Measurements from ENCODE around the gene FA2H.
"Not testable (repeated sequence)": the region's sequence is repeated elsewhere in the genome, so short reads cannot be mapped to it uniquely, and the experiment has no call there.

FA2H gene, protein sequence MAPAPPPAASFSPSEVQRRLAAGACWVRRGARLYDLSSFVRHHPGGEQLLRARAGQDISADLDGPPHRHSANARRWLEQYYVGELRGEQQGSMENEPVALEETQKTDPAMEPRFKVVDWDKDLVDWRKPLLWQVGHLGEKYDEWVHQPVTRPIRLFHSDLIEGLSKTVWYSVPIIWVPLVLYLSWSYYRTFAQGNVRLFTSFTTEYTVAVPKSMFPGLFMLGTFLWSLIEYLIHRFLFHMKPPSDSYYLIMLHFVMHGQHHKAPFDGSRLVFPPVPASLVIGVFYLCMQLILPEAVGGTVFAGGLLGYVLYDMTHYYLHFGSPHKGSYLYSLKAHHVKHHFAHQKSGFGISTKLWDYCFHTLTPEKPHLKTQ

DNA sequence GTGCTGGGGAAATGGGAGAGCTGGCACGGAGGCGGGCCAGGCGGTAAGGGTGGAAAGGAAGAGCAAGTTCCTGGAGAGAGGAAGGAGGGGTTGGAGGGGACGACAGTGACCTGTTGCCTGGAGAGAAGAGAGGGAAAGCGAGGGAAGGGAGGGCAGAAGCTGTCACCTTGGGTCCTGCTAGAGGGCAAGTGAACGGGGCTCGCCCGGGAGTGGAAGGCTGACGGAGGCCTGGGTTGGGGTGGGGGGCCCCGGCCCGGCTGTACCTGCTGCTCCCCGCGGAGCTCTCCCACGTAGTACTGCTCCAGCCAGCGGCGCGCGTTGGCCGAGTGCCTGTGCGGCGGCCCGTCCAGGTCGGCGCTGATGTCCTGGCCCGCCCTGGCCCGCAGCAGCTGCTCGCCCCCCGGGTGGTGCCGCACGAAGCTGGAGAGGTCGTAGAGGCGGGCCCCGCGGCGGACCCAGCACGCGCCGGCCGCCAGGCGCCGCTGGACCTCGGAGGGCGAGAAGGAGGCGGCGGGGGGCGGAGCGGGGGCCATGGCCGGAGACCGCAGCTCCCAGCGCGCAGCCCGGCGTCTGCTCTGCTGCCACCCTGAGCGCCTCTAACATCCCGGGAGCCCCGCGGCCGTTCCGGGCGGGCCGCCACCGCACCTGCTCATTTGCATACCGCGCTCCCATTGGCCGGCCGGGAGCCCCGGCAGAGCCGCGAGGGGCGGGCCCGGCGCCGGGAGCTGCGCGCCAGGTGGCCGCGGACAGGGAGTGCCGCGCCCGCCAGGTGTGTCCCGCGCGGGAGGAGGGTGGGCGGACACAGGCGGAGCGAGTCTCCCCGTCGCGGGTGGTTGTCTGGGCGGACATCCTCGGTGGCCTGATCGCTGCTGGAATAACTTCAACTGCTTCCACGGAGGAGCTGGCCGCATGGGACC is at the start of gene FA2H:
Gene FA2H, minus strand, starts transcription at position 598 of the 917 bp plus-strand sequence. Its CDS starts 65 bp downstream, at position 533.
- peak; percentile 89 for DNase-seq (ENCODE audit: low spot score)

DNA sequence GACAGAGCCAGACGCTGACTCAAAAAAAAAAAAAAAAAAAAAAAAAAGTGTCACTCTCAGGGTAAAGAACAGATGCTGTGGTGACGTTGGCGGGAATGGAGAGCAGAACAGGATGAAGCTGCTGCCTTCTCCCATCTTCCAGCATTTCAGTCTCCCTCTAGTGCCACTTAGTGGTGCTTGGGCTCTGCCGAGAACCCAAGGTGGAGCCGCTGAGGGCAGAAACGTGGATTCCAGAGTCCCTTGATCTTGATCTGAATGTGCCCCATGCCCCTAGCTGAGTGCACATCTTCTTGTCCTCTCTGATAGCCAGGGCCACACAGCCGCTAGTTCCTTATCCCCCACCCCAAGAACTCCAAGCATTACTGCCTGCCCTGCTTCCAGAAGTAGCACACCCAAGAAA is 43.2 kb upstream of the FA2H start:
- DNase-seq (ENCODE audit: low spot score): no peak

- peak; percentile 84 for DNase-seq (ENCODE audit: low spot score)
These were observed 38.6 kb upstream of the FA2H start for GRCh38 chr16:74813109-74813641.

DNA sequence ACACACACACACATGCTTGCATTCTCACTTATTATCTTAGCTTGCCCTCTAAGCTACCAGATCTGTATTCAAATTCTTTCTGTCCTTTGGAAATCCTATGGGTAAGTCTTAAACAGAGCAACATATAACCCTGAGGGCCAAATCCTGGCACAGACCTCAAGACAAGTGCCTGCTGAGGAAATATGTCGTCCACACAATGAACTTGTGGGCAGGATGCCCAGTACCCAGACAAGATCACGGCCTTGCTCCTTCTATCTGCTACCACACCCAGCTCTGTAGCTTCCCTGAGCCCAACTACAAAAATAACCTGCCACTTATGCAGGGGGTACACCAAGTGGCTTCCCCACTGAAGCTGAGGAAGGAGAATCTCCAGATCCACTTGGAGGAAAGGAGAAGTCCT is 37.3 kb upstream of the FA2H start:
- no peak for DNase-seq (ENCODE audit: low spot score)

GRCh38 chr16:74811216-74811615 is 36.6 kb upstream of the FA2H start:
- DNase-seq (ENCODE audit: low spot score): not testable (repeated sequence)

DNA sequence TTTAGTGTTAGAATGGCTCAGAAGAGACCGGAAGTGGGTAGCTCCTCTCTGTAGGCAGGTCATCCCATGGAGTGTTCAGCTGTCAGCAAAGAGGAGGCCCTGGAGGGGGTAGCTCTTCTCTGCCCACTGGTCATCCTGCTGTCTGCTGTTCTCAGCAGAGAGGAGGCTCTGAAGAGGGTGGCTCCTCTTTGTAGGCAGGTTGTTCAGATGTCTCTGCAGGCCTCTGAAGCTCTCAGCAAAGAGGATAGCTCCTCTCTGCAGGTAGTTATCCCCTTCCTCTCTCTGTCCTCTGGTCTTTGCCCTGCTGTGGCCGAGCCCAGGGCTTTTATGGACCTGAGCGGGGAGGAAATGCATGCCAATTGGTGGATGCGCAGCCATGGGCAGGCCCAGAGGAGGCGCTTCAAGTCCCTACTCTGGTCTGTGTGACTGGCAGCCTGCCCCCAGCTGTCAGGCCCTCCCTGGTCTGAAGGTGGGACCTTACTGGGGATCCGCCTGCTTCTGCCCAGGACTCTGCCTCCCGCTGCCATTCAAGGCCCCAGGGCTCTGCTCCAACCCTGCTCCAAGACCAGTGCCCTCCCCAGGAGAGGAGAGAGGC is 32.5 kb upstream of the FA2H start:
- DNase-seq (ENCODE audit: low spot score): no peak

- DNase-seq (ENCODE audit: low spot score): no peak
These were observed 25.7 kb upstream of the FA2H start for GRCh38 chr16:74800216-74800871.

DNA sequence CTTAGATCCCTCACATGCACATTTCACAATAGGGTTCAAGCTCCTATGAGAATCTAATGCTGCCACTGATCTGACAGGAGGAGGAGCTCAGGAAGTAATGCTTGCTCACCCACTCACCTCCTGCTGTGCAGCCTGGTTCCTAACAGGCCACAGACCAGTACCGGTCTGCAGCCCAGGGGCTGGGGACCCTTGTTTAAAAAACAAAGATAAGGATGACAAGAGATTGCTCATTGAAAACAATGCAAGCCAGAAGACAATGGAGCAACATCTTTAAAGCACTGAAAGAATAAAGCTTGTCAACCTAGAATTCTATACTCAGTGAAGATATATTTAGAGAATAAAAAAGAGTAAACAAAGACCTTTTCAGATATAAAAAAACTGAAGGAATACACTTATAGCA is 22.8 kb upstream of the FA2H start:
- no peak for DNase-seq (ENCODE audit: low spot score)

DNA sequence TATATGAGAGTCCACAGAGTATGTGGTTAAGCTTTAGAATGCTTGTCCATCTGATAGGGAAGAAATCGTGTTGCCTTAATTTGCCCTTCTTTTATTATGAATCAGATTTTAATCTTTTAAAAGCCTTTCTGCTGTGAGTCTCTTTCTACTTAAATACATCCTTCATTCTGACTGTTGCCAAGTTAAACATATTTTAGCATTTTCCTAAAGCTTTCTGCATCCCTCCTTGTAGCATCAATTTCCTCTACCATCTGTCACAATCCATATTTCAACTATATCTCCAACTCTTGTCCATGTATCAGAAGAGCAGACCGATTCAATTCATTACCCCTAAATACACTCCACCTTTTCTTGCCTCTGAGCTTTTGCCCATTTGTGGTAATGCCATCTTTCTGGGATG is 20.5 kb upstream of the FA2H start:
- no peak for DNase-seq (ENCODE audit: low spot score)

GRCh38 chr16:74794668-74795067 is 20.0 kb upstream of the FA2H start:
- no peak for DNase-seq (ENCODE audit: low spot score)

GRCh38 chr16:74793571-74793970 is 19.0 kb upstream of the FA2H start:
- DNase-seq (ENCODE audit: low spot score): no peak

DNA sequence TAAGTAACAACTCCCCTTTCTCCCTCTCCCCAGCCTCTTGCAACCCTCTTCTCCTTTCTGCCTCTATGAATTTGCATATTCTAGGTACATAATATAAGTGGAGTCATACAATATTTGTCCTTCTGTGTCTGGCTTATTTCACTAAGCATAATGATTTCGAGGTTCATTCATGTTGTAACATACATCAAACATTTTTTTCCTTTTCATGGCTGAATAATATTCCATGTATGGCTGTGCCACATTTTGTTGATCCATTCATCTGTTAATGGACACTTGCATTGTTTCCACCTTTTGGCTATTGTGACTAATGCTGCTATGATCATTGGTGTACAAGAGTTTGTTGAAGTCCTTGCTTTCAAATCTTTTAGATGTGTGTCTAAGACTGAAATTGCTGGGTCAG is 17.6 kb upstream of the FA2H start:
- no peak for DNase-seq (ENCODE audit: low spot score)

DNA sequence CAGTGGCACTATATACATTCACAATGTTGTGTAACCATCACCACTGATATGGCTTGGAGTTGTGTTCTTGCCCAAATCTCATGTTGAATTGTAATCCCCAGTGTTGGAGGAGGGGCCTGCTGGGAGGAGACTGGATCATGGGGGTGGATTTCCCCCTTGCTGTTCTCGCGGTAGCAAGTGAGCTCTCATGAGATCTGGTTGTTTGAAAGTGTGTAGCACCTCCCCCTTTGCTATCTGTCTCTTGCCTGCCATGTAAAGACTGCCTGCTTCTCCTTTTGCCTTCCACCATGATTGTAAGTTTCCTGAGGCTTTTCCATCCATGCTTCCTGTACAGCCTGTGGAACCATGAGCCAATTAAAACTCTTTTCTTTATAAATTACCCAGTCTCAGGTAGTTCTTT is 17.1 kb upstream of the FA2H start:
- not testable (repeated sequence) for DNase-seq (ENCODE audit: low spot score)

DNA sequence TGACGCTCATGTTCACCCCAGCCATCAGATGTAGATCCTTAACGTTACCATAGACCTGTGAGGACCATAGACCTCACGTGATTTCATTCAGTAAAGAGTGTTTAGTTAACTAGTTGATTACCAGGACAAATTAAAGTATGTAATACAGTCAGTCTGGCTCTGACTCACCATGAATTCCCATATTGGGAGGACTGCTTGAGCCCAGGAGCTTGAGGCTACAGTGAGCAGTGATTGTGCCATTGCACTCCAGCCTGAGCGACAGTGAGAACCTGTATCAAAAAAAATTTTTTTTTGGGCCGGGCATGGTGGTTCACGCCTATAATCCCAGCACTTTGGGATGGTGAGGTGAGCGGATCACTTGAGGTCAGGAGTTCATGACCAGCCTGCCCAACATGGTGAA is 13.5 kb upstream of the FA2H start:
- no peak for DNase-seq (ENCODE audit: low spot score)

DNA sequence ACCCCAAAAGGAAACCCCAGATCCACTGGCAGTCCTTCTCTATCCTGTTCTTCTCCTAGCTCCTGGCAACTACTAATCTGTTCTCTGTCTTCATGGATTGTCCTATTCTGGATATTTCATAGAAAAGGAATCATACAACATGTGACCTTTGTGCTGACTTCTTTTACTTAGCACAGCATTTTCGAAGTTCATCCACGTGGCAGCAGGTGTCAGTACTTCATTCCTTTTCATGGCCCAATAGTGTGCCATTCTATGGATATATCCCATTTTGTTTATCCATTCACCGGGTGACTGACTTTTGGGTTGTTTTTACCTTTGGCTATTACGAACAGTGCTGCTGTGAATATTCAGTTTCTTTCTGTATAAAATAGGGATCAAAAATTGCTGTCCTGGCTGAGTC is 10.4 kb upstream of the FA2H start:
- no peak for DNase-seq (ENCODE audit: low spot score)

GRCh38 chr16:74778646-74779045 is 4.0 kb upstream of the FA2H start:
- DNase-seq (ENCODE audit: low spot score): no peak

DNA sequence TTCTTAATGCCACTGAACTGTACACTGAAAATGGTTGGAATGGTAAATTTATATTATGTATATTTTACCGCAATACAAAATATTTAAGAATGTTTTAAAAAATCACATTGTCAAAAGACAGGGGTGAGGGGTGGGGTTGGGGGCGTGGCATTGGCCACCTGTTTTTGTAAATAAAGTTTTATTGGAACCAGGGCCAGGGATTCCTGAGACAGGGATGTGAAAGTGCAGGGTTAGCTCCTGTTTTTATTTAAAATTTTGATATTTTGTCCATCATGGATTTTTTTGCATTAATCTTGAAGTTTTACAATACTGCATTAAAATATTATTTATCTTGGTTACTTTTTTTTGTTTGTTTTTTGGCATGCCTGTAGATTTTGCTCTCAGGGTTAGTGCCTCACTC is 2.3 kb upstream of the FA2H start:
- no peak for DNase-seq (ENCODE audit: low spot score)

DNA sequence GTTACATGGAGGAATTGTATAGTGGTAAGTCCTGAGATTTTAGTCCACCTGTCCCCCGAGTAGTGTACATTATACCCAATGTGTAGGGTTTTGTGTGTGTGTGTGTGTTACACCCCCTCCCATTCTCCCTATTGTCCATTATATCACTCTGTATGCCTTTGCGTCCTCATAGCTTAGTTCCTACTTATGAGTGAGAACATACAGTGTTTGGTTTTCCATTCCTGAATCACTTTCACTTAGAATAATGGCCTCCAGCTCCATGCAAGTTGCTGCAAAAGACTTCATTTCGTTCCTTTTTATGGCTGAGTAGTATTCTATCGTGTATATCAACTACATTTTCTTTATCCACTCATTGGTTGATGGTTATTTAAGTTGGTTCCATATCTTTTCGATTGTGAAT is 635 bp upstream of the FA2H start:
- DNase-seq (ENCODE audit: low spot score): no peak

DNA sequence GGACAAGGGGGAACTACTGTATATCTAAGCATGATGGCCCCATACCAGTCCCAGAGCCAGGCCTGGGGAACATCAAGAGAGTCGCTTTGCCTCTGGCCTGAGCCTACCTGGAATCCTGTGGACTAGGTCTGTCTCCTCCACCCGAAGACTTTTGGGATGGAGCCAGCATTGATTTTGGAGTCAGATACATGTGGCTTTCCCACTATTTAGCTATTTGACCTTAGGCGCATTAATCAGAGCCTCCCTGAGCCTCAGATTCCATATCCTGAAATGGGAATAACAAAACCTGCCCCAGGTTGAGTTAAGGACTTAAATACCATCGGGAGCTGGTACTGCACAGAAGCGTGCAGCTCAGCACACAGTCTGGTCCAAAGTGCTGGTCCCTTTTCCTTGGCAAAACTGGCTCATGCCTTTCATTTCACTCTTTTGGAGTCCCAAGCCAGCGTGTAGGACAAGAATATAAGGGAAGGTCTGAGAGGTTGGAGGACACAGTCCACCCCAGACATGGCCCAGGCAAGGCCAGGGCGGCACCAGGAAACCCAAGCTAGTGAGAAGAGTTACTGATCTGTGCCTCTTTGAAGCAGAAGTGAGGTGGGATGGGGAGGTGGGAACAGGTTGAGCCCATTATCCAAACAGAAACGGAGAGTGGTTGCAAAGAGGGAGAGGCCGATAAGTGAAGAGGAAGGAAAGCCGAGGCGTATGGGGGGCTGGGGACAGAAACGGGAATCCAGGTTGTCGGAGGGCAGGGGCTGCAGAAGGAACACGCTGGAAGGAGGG is 986 bp downstream of the FA2H start:
- DNase-seq (ENCODE audit: low spot score): no peak

GRCh38 chr16:74771656-74772315 is 2.8 kb downstream of the FA2H start:
- DNase-seq (ENCODE audit: low spot score): peak; percentile 35

Measured in NAMALWA (cell line).